A549 (cell line): ENCODE measurements around the gene ADORA1. TPM values are rescaled to one million over a fixed set of nuclear protein-coding genes. Genes with fewer than 3 reads are reported as not detected.
A peak's percentile ranks its signal among the peaks of the same experiment; 100 is the strongest.

Experiments
- ATAC-seq, 2 experiments: fragments of 200-7000 bp in 1 of 2; fragments of >200 bp in 1 of 2; cut with Nextera tagmentation in 1 of 2; cut with Tn5 transposase in 1 of 2; 3 replicates each; pipeline versions ENCODE4 v1.8.0 to v1.9.1; 2018 to 2020; ENCODE audit warnings: mild to moderate bottlenecking in 1 of 2, moderate library complexity in 1 of 2
- CTCF ChIA-PET: fragments of 300-600 bp; sonication (Branson Sonifier 250); formaldehyde crosslinking; extraction: SDS; loops from one replicate; lab custom pipeline; 2021; ENCODE audit warnings: antibody characterized with exemption, inconsistent platforms; lab: Yijun Ruan, JAX
- POLR2A ChIA-PET: fragments of 350-600 bp; formaldehyde crosslinking; extraction: SDS; loops from one replicate; lab custom pipeline; 2021; ENCODE audit warnings: antibody characterized with exemption, inconsistent platforms; lab: Yijun Ruan, JAX
- DNase-seq, 2 experiments: peaks; one replicate each; pipeline versions ENCODE4 v3.0.0 to v3.0.0-alpha.2; 2011 to 2016; ENCODE audit warnings: low read depth in 1 of 2, low spot score in 1 of 2
- FAIRE-seq: peaks from 2 replicates; lab custom pipeline; 2011; peaks lifted over from hg19 to GRCh38; lab: Jason Lieb, UNC
- H3K27ac ChIP-seq, 2 experiments: fragments of >200 bp; sonication (Bioruptor Twin); formaldehyde crosslinking; 3 replicates each; pipeline ENCODE4 v1.5.1; 2016 to 2017
- H3K4me1 ChIP-seq: fragments of >200 bp; sonication (Bioruptor Twin); formaldehyde crosslinking; 3 replicates; pipeline ENCODE4 v1.6.1; 2016
- H3K4me2 ChIP-seq: fragments of >200 bp; sonication (Bioruptor Twin); formaldehyde crosslinking; 3 replicates; pipeline ENCODE4 v1.6.1; 2016
- H3K4me3 ChIP-seq: fragments of >200 bp; sonication (Bioruptor Twin); formaldehyde crosslinking; 3 replicates; pipeline ENCODE4 v1.5.1; 2016
- H3K9me3 ChIP-seq: fragments of >200 bp; sonication (Bioruptor Twin); formaldehyde crosslinking; 3 replicates; pipeline ENCODE4 v1.6.1; 2016
- CTCF ChIP-seq: fragments of >200 bp; sonication (Bioruptor Twin); formaldehyde crosslinking; IDR thresholded peaks from 3 replicates; pipeline ENCODE4 v1.5.1; 2016
- EHF ChIP-seq: fragments of 250-450 bp; sonication (Bioruptor Pico); IDR thresholded peaks from 2 replicates; pipeline ENCODE4 v1.5.0; 2020; ENCODE audit warnings: mild to moderate bottlenecking
- ELK1 ChIP-seq: fragments of 150-350 bp; IDR thresholded peaks from 2 replicates; pipeline ENCODE4 v1.6.1; 2014; ENCODE audit warnings: low read depth, mild to moderate bottlenecking, low read length
- ESRRA ChIP-seq: fragments of 150-350 bp; IDR thresholded peaks from 2 replicates; pipeline ENCODE4 v1.6.1; 2014; ENCODE audit warnings: mild to moderate bottlenecking, low read length, borderline replicate concordance
- HES2 ChIP-seq: fragments of >200 bp; sonication (Bioruptor Twin); formaldehyde crosslinking; IDR thresholded peaks from 2 replicates; pipeline ENCODE4 v1.6.1; 2016
- HOXA7 ChIP-seq: fragments of 250-450 bp; sonication (Bioruptor Pico); IDR thresholded peaks from 2 replicates; pipeline ENCODE4 v1.5.0; 2020; ENCODE audit warnings: mild to moderate bottlenecking, moderate library complexity
- MAX ChIP-seq: IDR thresholded peaks from 2 replicates; pipeline ENCODE4 v1.6.1; 2012
- MYC ChIP-seq: IDR thresholded peaks from 2 replicates; pipeline ENCODE4 v1.6.1; 2012; ENCODE audit warnings: mild to moderate bottlenecking, inconsistent platforms, low read length, improper control_type of control experiment, borderline replicate concordance
- RAD21 ChIP-seq, 2 experiments: fragments of >200 bp in 1 of 2; sonication (Bioruptor Twin) in 1 of 2; formaldehyde crosslinking in 1 of 2; IDR thresholded peaks in 1 of 2; conservative IDR thresholded peaks in 1 of 2; 2 replicates in 1 of 2; 3 replicates in 1 of 2; pipeline ENCODE4 v1.6.1; 2012 to 2018; ENCODE audit warnings: inconsistent platforms in 1 of 2
- RFX5 ChIP-seq: fragments of 450-650 bp; IDR thresholded peaks from 2 replicates; pipeline ENCODE4 v1.7.1; 2014; ENCODE audit warnings: antibody characterized with exemption, mild to moderate bottlenecking, moderate library complexity
- RNF2 ChIP-seq: fragments of 200-600 bp; sonication (generic); IDR thresholded peaks from 2 replicates; pipeline ENCODE4 v1.6.1; 2016; ENCODE audit warnings: low read depth, mild to moderate bottlenecking, antibody characterized with exemption, moderate library complexity, borderline replicate concordance
- SMC3 ChIP-seq: fragments of >200 bp; sonication (Bioruptor Twin); formaldehyde crosslinking; IDR thresholded peaks from 3 replicates; pipeline ENCODE4 v1.6.1; 2018; ENCODE audit warnings: inconsistent platforms
- TFCP2L1 ChIP-seq: fragments of 250-450 bp; sonication (Bioruptor Pico); IDR thresholded peaks from 2 replicates; pipeline ENCODE4 v1.5.0; 2021; ENCODE audit warnings: mild to moderate bottlenecking
- TP53 ChIP-seq: fragments of 250-450 bp; sonication (Bioruptor Pico); IDR thresholded peaks from 2 replicates; pipeline ENCODE4 v1.5.0; 2021; ENCODE audit warnings: mild to moderate bottlenecking, moderate library complexity
- ZFP36 ChIP-seq: fragments of 450-650 bp; IDR thresholded peaks from 2 replicates; pipeline ENCODE4 v1.6.1; 2014; ENCODE audit warnings: borderline replicate concordance; ENCODE audit not compliant: partially characterized antibody
- ZSCAN20 ChIP-seq: fragments of 250-450 bp; sonication (Bioruptor Pico); IDR thresholded peaks from 2 replicates; pipeline ENCODE4 v1.8.0; 2022; ENCODE audit warnings: mild to moderate bottlenecking, moderate library complexity
- WGBS: methylation state at CpG from one replicate; pipeline ENCODE4 v1.1.6; 2017; ENCODE audit errors: missing lambda C conversion rate; 5-methylcytosine and 5-hydroxymethylcytosine counted together
- polyA plus RNA-seq, 4 experiments: library from polyadenylated mRNA; depleted of rRNA in 3 of 4; stranded (reverse); fragments of >200 nt; fragmentation: RNase III in 1 of 4; extraction: RNeasy Plus Mini Kit Qiagen cat#74134 plus additional on column Dnase treatment in 1 of 4; gene quantifications; 2 replicates in 3 of 4; 3 replicates in 1 of 4; pipeline ENCODE4 v1.2.3, GENCODE V29; 2011 to 2017

ADORA1 gene
- polyA plus RNA-seq, 2 of the 4 experiments (the other 2 are of a cell fraction): 0.48 to 2.4 TPM

- TF ChIP-seq RNF2: no peak
- no peak for TF ChIP-seq TFCP2L1 (CRISPR knock-in tag)
- no peak for TF ChIP-seq RFX5
- no peak for TF ChIP-seq ZSCAN20 (CRISPR knock-in tag)
- TF ChIP-seq CTCF: no peak
- TF ChIP-seq EHF (CRISPR knock-in tag): no peak
- no peak for TF ChIP-seq ELK1
These were observed 87.3 kb downstream of the ADORA1 start (continued) for GRCh38 chr1:203214871-203215270.

GRCh38 chr1:203215573-203215972 lies 88.0 kb downstream of the ADORA1 start:
- no peak for DNase-seq
- 59% methylated on average over 9 of the region's 9 CpGs for WGBS
- Histone ChIP-seq H3K4me1 (no peaks in the 10 kb centered on the region), H3K4me3 (no peak overlapping the region), H3K9me3 (no peaks in the 10 kb centered on the region), H3K4me2 (no peak overlapping the region), H3K27ac (no peak overlapping the region)
- no peak for FAIRE-seq
- CTCF ChIA-PET: interaction anchor here (0.6 to 14.7 kb wide), 45 partner anchors 10 to 569 kb away, joined by 3 to 452 read pairs (median 9); partner anchors contain the start of genes ADORA1, CHIT1, MYBPH and MYOG
- peak; percentile 3 to 6; a peak in 1 of 6 replicates for ATAC-seq
- TF ChIP-seq HOXA7 (CRISPR knock-in tag) (no peak), TP53 (CRISPR knock-in tag) (no peak), CTCF (no peak), EHF (CRISPR knock-in tag) (no peak)
- POLR2A ChIA-PET: interaction anchor here (1.0 to 1.6 kb wide), 2 partner anchors 98 to 176 kb away, joined by 4 read pairs; no protein-coding TSS in a partner anchor

- ATAC-seq: peak; percentile 75 to 92
- FAIRE-seq: no peak
- no peak overlapping the region for H3K4me3 ChIP-seq
- no peaks in the 10 kb centered on the region for H3K4me1 ChIP-seq
- ChIA-PET POLR2A (interaction anchor here (1.0 to 1.6 kb wide), 2 partner anchors 99 to 177 kb away, joined by 4 read pairs; no protein-coding TSS in a partner anchor), CTCF (interaction anchor here (0.6 to 14.7 kb wide), 57 partner anchors 10 to 570 kb away, joined by 3 to 452 read pairs (median 7); partner anchors contain the start of genes ADORA1, CHIT1, MYBPH and MYOG)
- 20% methylated on average over 19 of the region's 19 CpGs for WGBS
- no peak overlapping the region for H3K27ac ChIP-seq
- no peak overlapping the region for H3K4me2 ChIP-seq
- no peaks in the 10 kb centered on the region for H3K9me3 ChIP-seq
- DNase-seq: peak; percentile 60 to 65
- TF ChIP-seq MAX (peak; percentile 77), HES2 (no peak), ESRRA (no peak), SMC3 (peak; percentile 91), ZFP36 (no peak), RAD21 (conservative IDR thresholded peaks at IDR 0.05 in 1 of 2, IDR thresholded peaks at IDR 0.05 in 1 of 2) (peak; percentile 84 to 92), MYC (peak; percentile 66), CTCF (peak; percentile 90)
These were observed 89.0 kb downstream of the ADORA1 start for GRCh38 chr1:203216274-203217138.
